Measurements from ENCODE around the gene UBE2R2.
"Not testable (repeated sequence)": the region's sequence is repeated elsewhere in the genome, so short reads cannot be mapped to it uniquely, and the experiment has no call there.

Gene UBE2R2, protein sequence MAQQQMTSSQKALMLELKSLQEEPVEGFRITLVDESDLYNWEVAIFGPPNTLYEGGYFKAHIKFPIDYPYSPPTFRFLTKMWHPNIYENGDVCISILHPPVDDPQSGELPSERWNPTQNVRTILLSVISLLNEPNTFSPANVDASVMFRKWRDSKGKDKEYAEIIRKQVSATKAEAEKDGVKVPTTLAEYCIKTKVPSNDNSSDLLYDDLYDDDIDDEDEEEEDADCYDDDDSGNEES

DNA sequence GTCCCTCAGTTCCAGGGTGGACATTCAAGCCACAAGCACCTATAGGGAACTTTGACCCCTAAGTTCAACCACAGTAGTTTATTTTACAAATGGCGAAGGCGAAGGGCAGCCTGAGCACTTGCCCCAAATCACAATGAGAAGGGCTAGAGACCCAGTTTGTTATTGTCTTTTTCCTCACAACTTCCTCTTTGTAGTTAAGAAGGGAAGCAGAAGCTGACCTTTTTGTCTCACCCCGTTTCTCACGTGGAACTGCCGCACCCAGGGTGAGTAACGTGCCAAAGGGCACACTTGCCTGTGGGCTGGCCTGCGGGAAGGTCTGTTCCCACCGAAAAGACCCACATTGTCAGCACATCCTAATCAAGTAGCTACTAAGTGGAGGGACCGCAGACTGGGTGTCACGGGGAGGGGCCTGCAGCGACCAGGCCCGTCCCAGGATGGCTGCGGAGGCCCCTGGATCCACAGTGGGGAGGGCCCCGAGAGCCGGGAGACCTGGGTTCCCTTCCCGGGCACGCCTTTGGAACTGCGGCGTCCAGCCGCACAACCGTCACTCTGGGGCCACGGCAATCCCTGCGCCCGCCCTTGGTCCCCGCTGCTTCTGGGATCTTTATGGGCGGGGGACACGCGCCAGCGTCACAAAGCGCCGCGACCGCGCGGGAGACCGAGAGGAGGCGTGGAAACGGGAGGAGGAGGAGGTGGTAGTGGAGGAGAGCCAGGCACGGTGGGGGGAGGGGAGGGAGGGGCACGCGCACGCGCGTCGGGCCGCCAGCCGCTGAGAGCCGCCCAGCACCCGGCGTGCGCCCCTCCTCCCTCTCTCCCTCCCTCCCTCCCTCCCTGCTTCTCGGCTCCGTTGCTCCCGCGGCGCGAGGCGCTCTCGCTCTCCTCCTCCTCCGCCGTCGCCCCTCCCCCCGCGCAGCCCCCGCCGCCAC lies at the start of gene UBE2R2:
TSS of gene UBE2R2 (plus strand) at position 834 of the 926 bp plus-strand sequence. CDS start 598 bp downstream, outside the sequence.
- DNase-seq (ENCODE audit: low read depth), result peak; percentile 99
- H3K4me3 ChIP-seq (ENCODE audit: low read depth, low read length), result peak within 1 kb of the TSS; percentile 75
- TF ChIP-seq MYC (IDR thresholded peaks at IDR 0.05; ENCODE audit: low read depth, low read length) (peak; percentile 98), POLR2A (IDR thresholded peaks at IDR 0.05; ENCODE audit: extremely low read depth, insufficient read length) (peak; percentile 94)
- TF ChIP-seq, protein P1, sequence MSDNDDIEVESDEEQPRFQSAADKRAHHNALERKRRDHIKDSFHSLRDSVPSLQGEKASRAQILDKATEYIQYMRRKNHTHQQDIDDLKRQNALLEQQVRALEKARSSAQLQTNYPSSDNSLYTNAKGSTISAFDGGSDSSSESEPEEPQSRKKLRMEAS (IDR thresholded peaks at IDR 0.05; ENCODE audit: low read depth, low read length), result peak; percentile 95
- TF ChIP-seq, protein P2, sequence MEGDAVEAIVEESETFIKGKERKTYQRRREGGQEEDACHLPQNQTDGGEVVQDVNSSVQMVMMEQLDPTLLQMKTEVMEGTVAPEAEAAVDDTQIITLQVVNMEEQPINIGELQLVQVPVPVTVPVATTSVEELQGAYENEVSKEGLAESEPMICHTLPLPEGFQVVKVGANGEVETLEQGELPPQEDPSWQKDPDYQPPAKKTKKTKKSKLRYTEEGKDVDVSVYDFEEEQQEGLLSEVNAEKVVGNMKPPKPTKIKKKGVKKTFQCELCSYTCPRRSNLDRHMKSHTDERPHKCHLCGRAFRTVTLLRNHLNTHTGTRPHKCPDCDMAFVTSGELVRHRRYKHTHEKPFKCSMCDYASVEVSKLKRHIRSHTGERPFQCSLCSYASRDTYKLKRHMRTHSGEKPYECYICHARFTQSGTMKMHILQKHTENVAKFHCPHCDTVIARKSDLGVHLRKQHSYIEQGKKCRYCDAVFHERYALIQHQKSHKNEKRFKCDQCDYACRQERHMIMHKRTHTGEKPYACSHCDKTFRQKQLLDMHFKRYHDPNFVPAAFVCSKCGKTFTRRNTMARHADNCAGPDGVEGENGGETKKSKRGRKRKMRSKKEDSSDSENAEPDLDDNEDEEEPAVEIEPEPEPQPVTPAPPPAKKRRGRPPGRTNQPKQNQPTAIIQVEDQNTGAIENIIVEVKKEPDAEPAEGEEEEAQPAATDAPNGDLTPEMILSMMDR (IDR thresholded peaks at IDR 0.05; ENCODE audit: low read depth, low read length), result no peak

DNA sequence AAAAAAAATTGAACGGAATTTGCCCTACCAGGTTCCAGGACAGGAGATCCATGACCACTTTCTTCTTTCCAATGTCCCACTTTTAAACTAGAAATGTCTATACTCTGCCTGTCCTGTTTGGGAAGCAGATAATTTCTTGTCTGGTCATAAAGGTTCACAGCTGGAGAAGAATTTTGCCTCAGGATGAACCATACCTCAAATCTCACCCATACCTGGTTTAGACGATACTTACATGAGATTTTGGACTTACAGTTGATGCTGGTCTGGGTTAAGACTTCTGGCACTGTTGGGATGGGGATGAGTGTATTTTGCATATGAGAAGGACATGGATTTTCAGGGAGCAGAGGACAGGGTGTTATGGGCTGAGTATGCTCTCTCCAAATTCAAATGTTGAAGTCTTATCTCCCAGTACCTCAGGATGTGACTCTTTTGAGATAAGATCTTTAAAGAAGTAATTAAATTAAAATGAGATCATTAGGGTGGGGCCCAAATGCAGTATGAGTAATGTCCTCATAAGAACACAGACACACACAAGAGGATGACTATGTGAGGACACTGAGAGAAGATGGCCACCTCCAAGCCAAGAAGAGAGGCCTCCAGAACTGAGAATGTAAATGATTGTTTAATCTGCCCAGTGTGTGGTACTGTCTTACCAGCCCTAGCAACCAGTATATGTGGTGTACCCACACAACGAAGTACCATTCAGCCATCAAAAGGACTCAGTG lies 46.6 kb upstream of the UBE2R2 start:
- H3K4me3 ChIP-seq (ENCODE audit: low read depth, low read length), result not testable (repeated sequence)
- peak; percentile 38 for DNase-seq (ENCODE audit: low read depth)

DNA sequence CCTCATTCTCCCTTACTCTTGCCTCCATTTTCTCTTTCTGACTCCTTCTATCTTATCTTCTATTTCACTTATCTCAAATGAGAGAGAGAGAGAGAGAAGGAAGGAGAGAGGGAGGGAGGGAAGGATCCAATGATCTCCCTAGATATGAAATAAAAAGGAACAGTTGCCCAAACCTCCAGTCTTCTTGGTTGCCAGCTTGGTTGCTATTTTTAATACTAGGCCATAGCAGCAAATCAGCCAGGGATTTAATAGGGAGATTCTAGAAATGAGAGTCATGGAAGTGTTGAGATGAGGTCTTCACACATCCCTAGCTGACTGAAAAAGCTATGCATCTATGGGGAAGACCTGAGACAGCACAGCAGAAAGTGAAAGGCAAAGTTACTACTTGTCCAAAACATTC lies 43.8 kb upstream of the UBE2R2 start:
- not testable (repeated sequence) for H3K4me3 ChIP-seq (ENCODE audit: low read depth, low read length); DNase-seq (ENCODE audit: low read depth)

DNA sequence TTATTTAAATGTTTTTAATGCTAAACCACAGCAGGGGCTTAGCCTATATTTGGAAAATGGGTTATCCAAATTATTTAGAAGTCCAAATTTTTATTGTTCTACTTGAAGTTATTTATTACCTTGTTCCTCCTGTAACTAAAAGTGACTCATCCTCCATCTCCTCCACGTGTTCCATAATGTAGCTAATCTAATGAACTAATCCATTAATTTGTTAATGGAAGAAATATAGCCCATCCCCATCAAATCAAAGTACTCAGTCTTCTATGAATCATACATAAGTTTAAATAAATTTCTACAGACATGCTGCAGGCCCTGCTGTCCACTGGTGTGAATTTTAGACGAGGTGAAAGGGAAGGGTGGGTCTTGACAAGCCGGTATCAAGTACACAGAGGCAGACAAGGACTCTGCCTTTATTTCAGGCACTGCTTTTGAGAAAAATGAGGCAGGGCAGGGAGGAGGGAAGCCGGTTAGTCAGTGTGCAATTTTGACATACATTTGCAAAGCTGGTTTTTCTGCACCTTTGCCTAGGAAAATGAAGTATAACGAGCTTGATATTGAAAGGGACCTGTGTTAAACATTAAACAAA lies 42.8 kb upstream of the UBE2R2 start:
- DNase-seq (ENCODE audit: low read depth), result not testable (repeated sequence)

DNA sequence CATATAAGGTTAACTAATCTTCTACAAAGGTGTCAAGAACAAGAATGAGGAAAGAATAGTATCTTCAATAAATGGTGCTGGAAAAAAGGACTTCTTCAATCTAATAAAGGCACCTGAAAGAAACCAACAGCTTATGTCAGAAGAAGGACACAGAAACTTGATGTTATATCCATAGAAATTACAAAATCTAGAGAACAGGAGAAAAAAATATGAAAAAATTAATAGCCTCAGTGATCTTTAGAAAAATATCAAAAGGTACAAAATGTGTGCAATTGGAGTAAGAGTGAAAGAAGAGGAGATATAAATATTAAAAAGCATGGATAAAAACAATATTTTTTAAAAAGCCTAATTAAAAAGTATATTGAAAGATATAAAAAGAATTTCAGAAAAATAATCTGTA lies 40.4 kb upstream of the UBE2R2 start:
- no peak for DNase-seq (ENCODE audit: low read depth)
- no peak for TF ChIP-seq POLR2A (IDR thresholded peaks at IDR 0.05; ENCODE audit: extremely low read depth, insufficient read length)
- TF ChIP-seq, protein P1 (IDR thresholded peaks at IDR 0.05; ENCODE audit: low read depth, low read length), result no peak
- TF ChIP-seq, protein P2 (IDR thresholded peaks at IDR 0.05; ENCODE audit: low read depth, low read length), result no peak
- TF ChIP-seq MYC (IDR thresholded peaks at IDR 0.05; ENCODE audit: low read depth, low read length), result no peak
- no peak overlapping the region for H3K4me3 ChIP-seq (ENCODE audit: low read depth, low read length)

More for the DNA sequence above, 42.8 kb upstream of the UBE2R2 start:
- H3K4me3 ChIP-seq (ENCODE audit: low read depth, low read length), result not testable (repeated sequence)

DNA sequence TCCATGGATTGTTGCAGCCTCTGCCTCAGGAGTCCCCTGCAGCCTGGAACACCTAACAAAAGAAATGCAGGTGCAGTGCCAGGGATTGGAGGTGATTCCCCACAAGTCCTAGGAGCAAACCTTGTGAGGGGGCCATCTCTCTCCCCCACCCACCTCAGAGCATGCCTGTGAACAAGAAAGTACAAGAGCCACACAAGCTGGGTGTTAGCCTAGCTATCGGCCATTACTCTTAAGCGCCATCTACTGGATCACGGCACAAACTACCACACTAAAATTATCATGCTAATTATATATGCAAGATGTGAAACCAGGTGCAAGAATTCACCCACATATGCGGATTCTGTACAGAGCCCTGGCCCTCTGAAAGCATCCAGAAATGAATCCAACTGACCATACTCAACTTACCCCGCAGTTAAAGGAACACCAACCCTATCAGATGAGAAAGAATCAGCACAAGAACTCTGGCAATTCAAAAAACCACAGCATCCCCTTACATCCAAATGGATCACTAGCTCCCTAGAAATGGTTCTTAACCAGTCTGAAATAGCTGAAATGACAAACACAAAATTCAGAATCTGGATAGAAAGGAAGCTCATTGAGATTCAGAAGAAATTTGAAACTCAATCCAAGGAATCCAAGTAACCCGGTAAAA lies 38.1 kb upstream of the UBE2R2 start:
- peak; percentile 85 for DNase-seq (ENCODE audit: low read depth)
- no peak overlapping the region for H3K4me3 ChIP-seq (ENCODE audit: low read depth, low read length)
- TF ChIP-seq, protein P1 (IDR thresholded peaks at IDR 0.05; ENCODE audit: low read depth, low read length), result no peak
- TF ChIP-seq, protein P2 (IDR thresholded peaks at IDR 0.05; ENCODE audit: low read depth, low read length), result peak; percentile 98

DNA sequence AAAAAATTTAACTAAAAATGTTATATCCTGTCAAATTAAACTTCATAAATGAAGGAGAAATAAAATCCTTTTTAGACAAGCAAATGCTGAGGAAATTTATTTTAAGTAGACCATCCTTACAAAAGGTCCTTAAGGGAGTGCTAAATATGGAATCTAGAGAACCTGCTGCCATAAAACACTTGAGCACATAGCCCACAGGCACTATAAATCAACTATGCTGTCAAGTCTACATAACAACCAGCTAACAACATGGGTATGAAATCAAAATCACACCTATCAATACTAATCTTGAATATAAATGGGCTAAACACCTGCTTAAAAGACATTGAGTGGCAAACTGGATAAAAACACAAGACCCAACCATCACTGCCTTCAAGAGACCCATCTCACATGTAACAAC lies 36.7 kb upstream of the UBE2R2 start:
- H3K4me3 ChIP-seq (ENCODE audit: low read depth, low read length), result no peak overlapping the region
- TF ChIP-seq, protein P1 (IDR thresholded peaks at IDR 0.05; ENCODE audit: low read depth, low read length), result no peak
- TF ChIP-seq, protein P2 (IDR thresholded peaks at IDR 0.05; ENCODE audit: low read depth, low read length), result no peak
- TF ChIP-seq MYC (IDR thresholded peaks at IDR 0.05; ENCODE audit: low read depth, low read length) (no peak), POLR2A (IDR thresholded peaks at IDR 0.05; ENCODE audit: extremely low read depth, insufficient read length) (no peak)
- DNase-seq (ENCODE audit: low read depth), result no peak
